GM10248 (cell line): Measurements from ENCODE around the gene ACOT7.

Experiments used
- CTCF ChIA-PET: fragments of 300-600 bp; sonication (Branson Sonifier 250); formaldehyde crosslinking; extraction: SDS; loops from one replicate; lab custom pipeline; 2021; ENCODE audit warnings: antibody characterized with exemption; lab: Yijun Ruan, JAX
- POLR2A ChIA-PET: fragments of 350-650 bp; sonication (Branson Sonifier 250); formaldehyde crosslinking; extraction: SDS; loops from one replicate; lab custom pipeline; 2020; ENCODE audit warnings: antibody characterized with exemption; lab: Yijun Ruan, JAX
- DNase-seq: peaks from one replicate; pipeline ENCODE4 v3.0.0; 2012; ENCODE audit errors: extremely low spot score
- TF ChIP-seq, protein P1 (sequence below): IDR thresholded peaks from 2 replicates; pipeline ENCODE4 v1.5.1; 2012; ENCODE audit warnings: mild to moderate bottlenecking, low read depth; ENCODE audit errors: extremely low read depth, missing control alignments, control extremely low read depth

Gene ACOT7

DNA sequence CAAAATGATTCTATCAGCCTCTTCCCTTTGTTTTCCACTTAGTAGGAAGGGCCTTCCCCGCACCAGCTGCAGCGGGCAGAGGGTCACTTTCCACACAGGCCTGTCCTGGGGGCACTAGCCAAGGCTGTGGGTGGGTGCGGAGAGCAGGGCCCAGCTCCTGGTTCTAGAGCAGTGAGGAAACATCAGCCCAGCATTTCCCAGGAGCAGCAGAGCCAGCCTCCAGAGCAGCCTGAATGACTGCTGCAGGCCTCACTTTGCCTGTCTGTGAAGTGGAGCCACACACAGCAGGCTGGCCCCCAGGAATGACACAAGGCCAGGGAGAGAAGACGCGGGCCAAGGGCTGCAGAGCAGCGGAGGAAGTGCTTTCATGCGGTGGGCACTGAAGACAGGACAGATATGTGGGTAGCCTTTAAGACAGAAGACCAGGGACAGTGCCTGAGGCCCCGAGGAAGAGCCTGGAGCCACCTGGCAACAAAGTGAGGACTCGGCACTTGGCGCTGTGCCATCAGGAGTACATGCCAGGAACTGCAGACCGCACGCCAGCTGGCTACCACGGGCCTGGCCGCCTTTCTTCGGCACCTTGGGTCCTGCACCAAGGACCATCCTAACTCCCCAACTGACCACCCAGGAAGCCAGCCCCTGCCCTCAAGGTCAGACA, 42.0 kb downstream of the ACOT7 start:
- TF ChIP-seq, protein P1, sequence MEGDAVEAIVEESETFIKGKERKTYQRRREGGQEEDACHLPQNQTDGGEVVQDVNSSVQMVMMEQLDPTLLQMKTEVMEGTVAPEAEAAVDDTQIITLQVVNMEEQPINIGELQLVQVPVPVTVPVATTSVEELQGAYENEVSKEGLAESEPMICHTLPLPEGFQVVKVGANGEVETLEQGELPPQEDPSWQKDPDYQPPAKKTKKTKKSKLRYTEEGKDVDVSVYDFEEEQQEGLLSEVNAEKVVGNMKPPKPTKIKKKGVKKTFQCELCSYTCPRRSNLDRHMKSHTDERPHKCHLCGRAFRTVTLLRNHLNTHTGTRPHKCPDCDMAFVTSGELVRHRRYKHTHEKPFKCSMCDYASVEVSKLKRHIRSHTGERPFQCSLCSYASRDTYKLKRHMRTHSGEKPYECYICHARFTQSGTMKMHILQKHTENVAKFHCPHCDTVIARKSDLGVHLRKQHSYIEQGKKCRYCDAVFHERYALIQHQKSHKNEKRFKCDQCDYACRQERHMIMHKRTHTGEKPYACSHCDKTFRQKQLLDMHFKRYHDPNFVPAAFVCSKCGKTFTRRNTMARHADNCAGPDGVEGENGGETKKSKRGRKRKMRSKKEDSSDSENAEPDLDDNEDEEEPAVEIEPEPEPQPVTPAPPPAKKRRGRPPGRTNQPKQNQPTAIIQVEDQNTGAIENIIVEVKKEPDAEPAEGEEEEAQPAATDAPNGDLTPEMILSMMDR: no peak
- ChIA-PET CTCF (interaction anchor here (1.1 to 5.8 kb wide), 6 partner anchors 9 to 113 kb away, joined by 3 to 67 read pairs (median 5); no protein-coding TSS in a partner anchor), POLR2A (no interaction called here)
- no peak for DNase-seq

DNA sequence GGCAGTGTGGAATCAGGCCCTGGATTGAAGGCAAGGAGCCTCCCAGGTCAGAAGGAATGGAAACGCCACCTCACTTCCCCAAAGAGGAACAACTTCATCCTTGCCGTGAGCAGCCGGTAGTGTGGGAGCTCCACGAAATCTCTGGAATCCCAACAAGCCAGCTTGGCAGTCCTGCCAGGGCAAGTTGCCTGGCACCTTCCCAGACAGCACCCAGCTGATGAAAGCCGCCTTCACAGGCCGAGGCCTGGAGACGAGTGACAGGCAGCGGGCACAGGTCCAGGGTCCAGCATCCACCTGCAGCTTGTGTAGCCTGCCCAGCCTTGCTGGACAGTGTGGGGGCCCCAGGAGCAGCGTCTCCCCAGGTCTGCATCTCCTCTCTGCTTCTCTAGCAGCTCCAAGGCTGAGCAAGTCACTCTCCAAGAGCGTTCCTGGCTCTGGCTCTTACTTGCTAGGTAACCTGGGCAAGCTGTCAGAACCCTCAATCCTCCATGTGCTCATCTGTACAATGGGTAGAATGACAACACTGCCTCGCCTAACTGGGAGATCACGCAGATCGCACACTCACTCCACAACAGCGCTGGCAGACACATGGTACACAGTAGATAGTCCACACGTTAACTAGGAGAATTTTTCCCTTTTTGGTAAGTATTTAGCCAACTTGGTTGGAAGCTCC, 43.0 kb downstream of the ACOT7 start:
- TF ChIP-seq, protein P1: no peak
- CTCF ChIA-PET: interaction anchor here (1.1 to 5.8 kb wide), 6 partner anchors 10 to 112 kb away, joined by 3 to 67 read pairs (median 24); no protein-coding TSS in a partner anchor
- no peak for DNase-seq
- POLR2A ChIA-PET: no interaction called here

DNA sequence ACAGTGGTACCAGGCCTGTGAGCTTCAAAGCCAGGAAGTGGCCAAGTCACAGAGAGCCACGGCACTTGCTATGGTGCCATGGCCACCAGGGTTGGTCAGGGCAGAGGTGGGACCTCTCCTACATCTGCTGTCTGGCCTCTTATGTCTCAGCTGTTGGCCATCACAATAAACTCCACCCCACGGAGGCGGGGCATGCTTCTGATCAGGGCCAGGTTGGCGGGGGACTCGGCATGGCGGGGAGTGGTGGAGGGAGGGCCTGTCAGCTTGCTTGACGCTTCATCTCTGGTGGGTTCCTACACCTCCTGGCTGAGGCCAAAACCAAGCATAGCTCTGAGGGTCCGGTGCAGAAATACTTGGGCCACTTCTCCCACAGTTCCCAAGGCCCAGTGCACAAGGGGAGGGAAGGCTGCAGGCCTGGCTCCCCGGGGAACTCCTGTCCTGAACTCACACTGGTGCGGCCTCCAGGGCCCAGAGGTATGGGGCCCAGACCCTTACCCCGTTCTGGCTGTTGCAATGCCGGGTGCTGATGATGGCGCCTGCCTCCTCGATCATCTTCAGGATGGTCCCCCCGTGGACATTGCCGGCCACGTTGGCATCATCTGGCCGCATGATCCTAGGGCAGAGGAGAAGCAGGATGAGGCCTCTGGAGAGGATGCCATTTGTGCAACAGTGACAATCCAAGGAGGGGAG, 44.2 kb downstream of the ACOT7 start:
- ChIA-PET POLR2A (no interaction called here), CTCF (interaction anchor here (0.7 to 5.8 kb wide), 10 partner anchors 10 to 143 kb away, joined by 3 to 67 read pairs (median 6); partner anchors contain the start of gene RNF207)
- TF ChIP-seq, protein P1: no peak
- DNase-seq: no peak

DNA sequence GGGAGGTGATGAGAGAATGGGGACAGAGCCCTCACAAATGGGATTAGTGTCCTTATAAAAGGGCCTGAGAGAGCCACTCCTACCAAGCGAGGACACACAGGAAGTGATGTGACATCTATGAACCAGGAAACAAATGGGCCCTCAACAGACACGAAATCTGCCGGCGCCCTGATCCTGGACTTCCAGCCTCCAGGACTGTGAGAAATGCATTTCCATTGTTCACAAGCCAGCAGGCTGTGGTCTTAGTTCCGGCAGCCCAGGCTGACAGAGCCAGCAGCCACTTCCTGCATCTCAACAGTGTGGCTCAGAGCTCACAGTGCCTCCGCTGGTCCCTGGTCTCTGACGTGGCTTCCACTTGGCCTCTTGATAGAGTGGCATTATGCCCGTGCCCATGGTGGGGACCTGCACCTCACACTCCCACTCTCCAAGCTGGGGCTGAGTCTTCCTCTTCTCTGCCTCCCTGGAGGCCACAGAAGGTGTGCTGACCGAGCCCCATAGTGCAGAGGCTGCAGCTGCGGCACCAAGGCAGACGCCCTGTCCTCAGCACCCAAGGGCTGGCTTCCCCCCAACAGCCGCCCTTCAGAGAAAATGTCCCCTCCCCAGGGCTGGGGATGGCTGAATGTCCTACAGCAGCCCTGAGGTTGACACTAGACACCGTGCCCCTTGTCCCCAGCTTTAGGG, 44.9 kb downstream of the ACOT7 start:
- TF ChIP-seq, protein P1: no peak
- no peak for DNase-seq
- CTCF ChIA-PET: interaction anchor here (0.6 to 5.8 kb wide), 17 partner anchors 9 to 142 kb away, joined by 3 to 67 read pairs (median 4); partner anchors contain the start of gene RNF207
- POLR2A ChIA-PET: no interaction called here

DNA sequence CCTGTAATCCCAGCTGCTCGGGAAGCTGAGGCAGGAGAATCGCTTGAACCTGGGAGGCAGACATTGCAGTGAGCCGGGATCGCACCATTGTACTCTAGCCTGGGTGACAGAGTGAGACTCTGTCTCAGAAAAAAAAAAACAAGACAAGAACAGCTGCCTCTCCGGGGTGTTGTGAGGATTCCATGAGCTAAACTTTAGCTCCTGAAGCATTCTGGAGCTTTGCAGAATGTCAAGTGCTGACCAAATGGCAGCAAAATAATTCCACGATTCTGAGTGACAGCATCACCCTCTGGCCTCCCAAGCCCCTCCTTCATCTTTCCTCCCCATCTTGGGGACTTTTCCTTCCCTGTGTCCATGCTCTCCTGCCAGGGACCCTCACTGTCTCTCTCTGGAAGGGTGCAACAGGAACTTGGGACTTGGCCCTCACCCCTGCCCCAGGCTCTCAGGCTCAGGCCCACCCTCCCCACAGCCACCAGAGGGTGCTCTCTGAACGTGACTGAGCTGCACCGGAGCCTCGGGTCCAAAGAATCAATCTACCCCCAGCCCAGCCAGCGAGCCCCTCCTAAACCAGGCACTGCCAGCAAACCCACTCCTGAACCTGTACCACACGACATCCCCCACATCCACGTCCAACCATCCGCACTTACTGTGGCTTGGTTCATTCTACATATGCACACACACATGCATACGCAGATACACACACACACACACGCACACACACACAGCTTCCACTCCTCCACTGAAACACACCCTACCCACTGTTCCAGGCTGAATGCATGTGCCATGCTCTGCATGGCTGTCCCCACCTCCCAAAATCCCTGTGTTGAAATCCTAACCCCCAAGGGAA, 45.7 kb downstream of the ACOT7 start:
- CTCF ChIA-PET: interaction anchor here (0.6 to 5.8 kb wide), 16 partner anchors 10 to 272 kb away, joined by 3 to 67 read pairs (median 4); no protein-coding TSS in a partner anchor
- DNase-seq: peak; percentile 78
- TF ChIP-seq, protein P1: peak; percentile 81

More for the DNA sequence above, 45.7 kb downstream of the ACOT7 start:
- POLR2A ChIA-PET: no interaction called here
